SJSA1 (cell line): Measurements from ENCODE around the gene OR6V1. TPM values are rescaled to one million over a fixed set of nuclear protein-coding genes. Genes with fewer than 3 reads are reported as not detected.
"Not testable (repeated sequence)": the region's sequence is repeated elsewhere in the genome, so short reads cannot be mapped to it uniquely, and the experiment has no call there.

ENCODE experiments used
- DNase-seq, 2 experiments: peaks; one replicate each; pipeline ENCODE4 v3.0.0-alpha.2; 2015 to 2020; ENCODE audit warnings: low spot score in 2 of 2, low read depth in 1 of 2
- H3K27ac ChIP-seq: fragments of 250-450 bp; sonication (Bioruptor Pico); 2 replicates; pipeline ENCODE4 v1.5.1; 2020; ENCODE audit warnings: mild to moderate bottlenecking, moderate library complexity
- H3K27me3 ChIP-seq: fragments of 250-450 bp; sonication (Bioruptor Pico); replicated peaks from 2 replicates; pipeline ENCODE4 v1.5.1; 2020; ENCODE audit warnings: mild to moderate bottlenecking, moderate library complexity
- H3K36me3 ChIP-seq: fragments of 250-450 bp; sonication (Bioruptor Pico); 2 replicates; pipeline ENCODE4 v1.5.1; 2020; ENCODE audit warnings: mild to moderate bottlenecking
- H3K4me1 ChIP-seq: fragments of 250-450 bp; sonication (Bioruptor Pico); replicated peaks from 2 replicates; pipeline ENCODE4 v1.6.1; 2021; ENCODE audit warnings: mild to moderate bottlenecking
- H3K4me3 ChIP-seq: fragments of 250-450 bp; sonication (Bioruptor Pico); 2 replicates; pipeline ENCODE4 v1.5.1; 2020; ENCODE audit warnings: mild to moderate bottlenecking
- H3K9me3 ChIP-seq: fragments of 250-450 bp; sonication (Bioruptor Pico); replicated peaks from 2 replicates; pipeline ENCODE4 v1.5.1; 2020; ENCODE audit warnings: mild to moderate bottlenecking
- total RNA-seq: library from RNA; depleted of rRNA; stranded (reverse); fragments of >200 nt; shearing (Covaris generic); gene quantifications from 2 replicates; pipeline ENCODE4 v1.2.3, GENCODE V29; 2014

OR6V1 gene
- total RNA-seq, 1 experiment from 2014 or later, result not detected

- Histone ChIP-seq H3K27ac (no peak overlapping the region), H3K9me3 (no peaks in the 10 kb centered on the region), H3K36me3 (no peaks in the 10 kb centered on the region), H3K27me3 (no peaks in the 10 kb centered on the region), H3K4me3 (no peak overlapping the region), H3K4me1 (peaks cover 39% of the 10 kb centered on the region)
- no peak for DNase-seq
Measured at GRCh38 chr7:143050931-143051330, 1.2 kb upstream of the OR6V1 start.

DNA sequence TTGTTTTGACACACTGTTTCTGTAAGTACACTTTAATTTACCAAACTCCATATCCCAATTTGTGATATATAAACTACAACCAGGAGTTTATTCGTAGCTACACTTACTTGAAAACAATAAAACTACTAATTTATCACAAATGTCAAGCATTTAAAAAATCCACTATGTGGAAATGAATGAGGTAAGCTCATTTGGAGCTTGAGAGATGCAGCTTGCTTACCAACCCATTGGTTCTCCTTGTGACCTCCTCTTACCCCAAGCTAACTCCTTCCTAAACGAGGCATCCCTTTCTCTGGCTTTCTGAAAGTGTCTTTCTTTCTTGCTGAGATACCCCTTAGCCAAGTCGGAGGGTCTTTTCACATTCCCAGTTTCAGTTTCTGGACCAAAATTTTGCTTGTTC, 2.5 kb downstream of the OR6V1 start:
- Histone ChIP-seq H3K4me1 (peaks cover 18% of the 10 kb centered on the region), H3K27ac (no peak overlapping the region), H3K36me3 (no peaks in the 10 kb centered on the region), H3K4me3 (no peak overlapping the region), H3K9me3 (no peaks in the 10 kb centered on the region), H3K27me3 (no peaks in the 10 kb centered on the region)
- peak in 1 of 2 experiments; percentile 33 for DNase-seq

- no peak overlapping the region for H3K27ac ChIP-seq
Measured at GRCh38 chr7:143055754-143056153, 3.6 kb downstream of the OR6V1 start.

DNA sequence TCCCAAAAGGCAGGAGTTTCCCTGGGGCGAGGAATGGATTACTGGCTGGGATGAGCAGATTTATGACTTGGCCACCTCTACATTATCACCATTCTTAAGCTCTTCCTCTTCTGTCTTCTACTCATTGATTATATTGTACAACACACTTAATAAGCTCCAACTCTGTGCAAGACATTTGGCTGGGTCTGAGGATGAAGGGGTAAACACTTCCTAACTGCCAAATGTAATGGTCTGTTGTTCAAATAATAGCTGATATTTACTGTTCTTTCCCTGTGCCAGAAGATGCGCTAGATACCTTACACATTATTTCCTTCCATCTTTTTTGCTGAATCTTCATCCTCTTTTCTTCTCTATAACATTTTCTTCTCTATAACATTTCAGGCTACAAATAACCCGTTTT, 11.6 kb downstream of the OR6V1 start:
- Histone ChIP-seq H3K36me3 (no peaks in the 10 kb centered on the region), H3K4me3 (no peak overlapping the region), H3K27me3 (no peaks in the 10 kb centered on the region), H3K27ac (no peak overlapping the region), H3K4me1 (peaks cover 2% of the 10 kb centered on the region; the same call in 1 of the 2 replicates), H3K9me3 (no peaks in the 10 kb centered on the region)
- DNase-seq, result no peak

More at GRCh38 chr7:143055754-143056153, 3.6 kb downstream of the OR6V1 start:
- DNase-seq, result no peak
- H3K9me3 ChIP-seq, result no peaks in the 10 kb centered on the region
- no peaks in the 10 kb centered on the region for H3K36me3 ChIP-seq
- H3K4me3 ChIP-seq, result no peak overlapping the region
- H3K27me3 ChIP-seq, result no peaks in the 10 kb centered on the region
- peaks cover 10% of the 10 kb centered on the region for H3K4me1 ChIP-seq

- H3K4me1 ChIP-seq, result peaks cover 31% of the 10 kb centered on the region
- H3K27me3 ChIP-seq, result no peaks in the 10 kb centered on the region
- H3K4me3 ChIP-seq, result no peak overlapping the region
- no peak overlapping the region for H3K27ac ChIP-seq
- no peak for DNase-seq
- H3K36me3 ChIP-seq, result no peaks in the 10 kb centered on the region
- no peaks in the 10 kb centered on the region for H3K9me3 ChIP-seq
Measured at GRCh38 chr7:143068446-143068845, 16.3 kb downstream of the OR6V1 start.

DNA sequence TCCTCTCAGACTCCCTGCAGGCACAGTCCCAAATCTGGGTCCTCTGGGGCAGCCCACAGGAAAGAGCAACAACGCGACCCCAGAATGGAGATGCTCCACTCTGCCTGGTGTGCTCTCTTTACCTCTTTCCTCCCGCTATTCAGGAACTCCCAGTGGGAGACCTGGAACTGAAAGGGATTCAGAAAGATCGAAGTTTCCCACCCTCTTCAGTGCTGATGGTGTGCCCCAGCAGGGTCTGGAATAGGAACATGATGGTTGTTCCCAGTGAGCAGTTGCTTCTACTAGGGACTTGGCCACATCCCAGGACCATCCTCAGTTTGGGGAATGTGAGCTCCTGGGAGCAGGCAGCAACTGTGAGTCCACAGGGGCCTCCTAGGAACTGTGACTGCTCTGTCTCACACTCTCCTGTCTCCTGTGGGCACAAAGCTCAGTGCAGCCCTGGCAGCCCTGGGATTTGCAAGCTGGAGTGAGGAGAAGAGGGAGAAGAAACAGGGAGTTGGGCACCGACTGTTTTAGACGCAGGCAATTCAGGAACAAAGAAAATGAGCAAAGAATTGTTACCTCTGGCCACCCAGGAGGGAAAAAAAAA, 17.9 kb downstream of the OR6V1 start:
- no peaks in the 10 kb centered on the region for H3K36me3 ChIP-seq
- H3K4me3 ChIP-seq, result no peak overlapping the region
- H3K27me3 ChIP-seq, result no peaks in the 10 kb centered on the region
- H3K27ac ChIP-seq, result peak overlapping the region; percentile 54
- DNase-seq, result peak; percentile 56 to 67
- H3K4me1 ChIP-seq, result peaks cover 39% of the 10 kb centered on the region
- no peaks in the 10 kb centered on the region for H3K9me3 ChIP-seq

DNA sequence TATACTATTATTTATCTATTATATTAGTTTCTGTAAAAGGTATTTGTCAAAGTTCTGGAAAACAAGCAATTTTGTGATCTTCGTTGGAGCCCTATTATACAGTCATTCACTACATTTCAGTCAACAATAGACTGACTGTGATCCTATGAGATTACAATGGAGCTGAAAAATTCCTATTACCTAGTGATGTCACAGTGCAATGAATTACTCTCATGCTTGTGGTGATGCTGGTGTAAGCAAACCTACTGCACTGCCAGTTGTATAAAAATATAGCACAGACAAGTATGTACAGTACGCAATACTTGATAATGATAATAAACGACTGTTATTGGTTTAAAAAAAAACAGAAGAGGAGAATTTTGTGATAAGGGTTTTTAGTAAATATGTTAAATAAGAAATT, 21.4 kb downstream of the OR6V1 start:
- peaks cover 50% of the 10 kb centered on the region for H3K4me1 ChIP-seq
- H3K4me3 ChIP-seq, result no peak overlapping the region
- no peaks in the 10 kb centered on the region for H3K27me3 ChIP-seq
- peak overlapping the region; percentile 77 for H3K27ac ChIP-seq
- H3K36me3 ChIP-seq, result no peaks in the 10 kb centered on the region
- no peaks in the 10 kb centered on the region for H3K9me3 ChIP-seq
- peak in 1 of 2 experiments; percentile 77 for DNase-seq

DNA sequence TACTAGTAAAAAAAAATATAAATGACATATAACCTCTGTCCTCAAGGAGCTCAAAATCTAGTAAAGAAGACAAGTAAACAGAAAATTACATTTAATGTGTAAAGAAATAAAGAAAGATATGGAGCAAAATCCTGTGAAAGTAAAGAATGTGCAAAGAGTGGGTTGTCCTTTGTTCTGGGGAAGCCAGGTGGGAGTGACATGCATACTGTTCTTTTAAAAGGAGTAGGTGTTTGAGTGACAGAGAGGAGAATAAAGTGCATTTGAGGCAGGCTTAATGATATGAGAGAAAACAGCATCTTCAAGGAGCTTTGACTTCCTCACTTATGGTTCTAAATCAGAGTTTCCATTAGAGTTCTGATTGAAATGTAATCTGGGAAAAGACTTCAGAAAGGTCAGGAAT, 22.0 kb downstream of the OR6V1 start:
- Histone ChIP-seq H3K4me3 (no peak overlapping the region), H3K27me3 (no peaks in the 10 kb centered on the region), H3K9me3 (no peaks in the 10 kb centered on the region), H3K27ac (peak overlapping the region; percentile 70), H3K36me3 (no peaks in the 10 kb centered on the region), H3K4me1 (peaks cover 45% of the 10 kb centered on the region)
- no peak for DNase-seq

DNA sequence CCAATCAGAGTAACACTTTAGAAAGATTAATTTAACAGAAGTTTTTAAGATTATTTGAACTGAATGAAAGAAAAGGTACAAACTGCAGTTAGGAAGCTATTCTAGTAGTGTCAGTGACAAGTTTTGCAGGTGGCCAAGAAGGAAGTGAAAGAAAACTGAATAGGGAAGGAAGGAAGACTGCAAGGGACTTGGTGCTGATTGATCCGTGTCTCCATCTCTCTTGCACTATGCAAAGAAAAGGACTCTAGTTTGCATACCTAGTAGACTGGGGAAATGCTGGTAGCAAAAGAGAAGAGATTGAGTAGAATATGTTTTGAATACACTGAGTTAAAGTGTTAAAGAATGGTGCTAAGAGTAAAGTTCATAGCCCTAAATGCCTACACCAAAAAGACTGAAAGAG, 33.0 kb downstream of the OR6V1 start:
- Histone ChIP-seq H3K4me1 (no peaks in the 10 kb centered on the region), H3K27me3 (no peaks in the 10 kb centered on the region), H3K27ac (no peak overlapping the region), H3K9me3 (0 out of 2 replicates have a peak, but pooled peaks cover 3% of the 10 kb centered on the region), H3K36me3 (no peaks in the 10 kb centered on the region), H3K4me3 (no peak overlapping the region)
- DNase-seq, result no peak

DNA sequence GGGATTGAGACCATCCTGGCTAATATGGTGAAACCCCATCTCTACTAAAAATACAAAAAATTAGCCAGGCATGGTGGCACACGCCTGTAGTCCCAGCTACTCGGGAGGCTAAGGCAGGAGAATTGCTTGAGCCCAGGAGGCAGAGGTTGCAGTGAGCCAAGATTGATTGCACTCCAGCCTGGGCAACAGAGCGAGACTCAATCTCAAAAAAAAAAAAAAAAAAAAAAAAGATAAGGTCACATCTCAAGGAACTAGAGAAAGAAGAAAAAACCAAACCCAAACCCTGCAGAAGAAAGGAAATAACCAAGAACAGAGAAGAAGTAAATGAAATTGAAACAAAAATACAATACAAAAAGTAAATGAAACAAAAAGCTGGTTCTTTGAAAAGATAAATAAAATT, 33.5 kb downstream of the OR6V1 start:
- not testable (repeated sequence) for H3K4me3 ChIP-seq, H3K27me3 ChIP-seq, H3K4me1 ChIP-seq, H3K36me3 ChIP-seq, H3K27ac ChIP-seq, DNase-seq, H3K9me3 ChIP-seq

- H3K36me3 ChIP-seq, H3K27ac ChIP-seq, H3K9me3 ChIP-seq, DNase-seq, H3K4me1 ChIP-seq, H3K4me3 ChIP-seq, H3K27me3 ChIP-seq: not testable (repeated sequence)
Measured at GRCh38 chr7:143088549-143089231, 36.5 kb downstream of the OR6V1 start.

DNA sequence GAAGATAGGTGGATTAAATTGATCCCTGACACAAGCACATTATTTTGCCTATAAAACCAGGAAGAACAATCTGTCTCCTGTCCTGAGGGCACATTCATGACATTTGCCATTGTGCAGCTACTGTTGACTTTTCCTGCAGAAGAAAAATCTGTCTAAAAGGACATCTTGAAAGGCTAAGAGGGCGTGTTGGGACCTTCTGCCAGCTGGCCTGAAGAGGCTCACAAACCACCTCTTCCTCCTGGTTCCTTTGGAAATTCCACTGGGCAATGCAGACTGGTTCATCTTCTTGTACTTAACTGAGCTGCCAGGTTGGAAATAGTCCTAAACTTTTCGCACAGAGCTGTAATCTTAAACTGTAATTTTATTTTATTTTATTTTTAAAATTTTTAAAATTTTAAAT, 44.0 kb downstream of the OR6V1 start:
- Histone ChIP-seq H3K27ac (no peak overlapping the region), H3K36me3 (no peaks in the 10 kb centered on the region), H3K9me3 (no peaks in the 10 kb centered on the region; the same call in 1 of the 2 replicates), H3K4me1 (no peaks in the 10 kb centered on the region), H3K4me3 (no peak overlapping the region), H3K27me3 (no peaks in the 10 kb centered on the region)
- no peak for DNase-seq

- not testable (repeated sequence) for H3K9me3 ChIP-seq, DNase-seq
Measured at GRCh38 chr7:143099579-143099978, 47.4 kb downstream of the OR6V1 start.

More at GRCh38 chr7:143099579-143099978, 47.4 kb downstream of the OR6V1 start:
- H3K36me3 ChIP-seq, H3K4me1 ChIP-seq, H3K27ac ChIP-seq, H3K4me3 ChIP-seq, H3K27me3 ChIP-seq: not testable (repeated sequence)
